HL-60 (cell line): ENCODE results near the gene GRIK2.

Experiments used
- DNase-seq, 2 experiments: peaks; one replicate each; pipeline ENCODE4 v3.0.0-alpha.2; 2010 to 2020; ENCODE audit warnings: low read depth in 1 of 2, low spot score in 1 of 2
- H3K27ac ChIP-seq: fragments of 250-450 bp; sonication (Bioruptor Pico); replicated peaks from 2 replicates; pipeline ENCODE4 v1.5.1; 2020; ENCODE audit warnings: mild to moderate bottlenecking, moderate library complexity
- H3K27me3 ChIP-seq: fragments of 250-450 bp; sonication (Bioruptor Pico); 2 replicates; pipeline ENCODE4 v1.5.1; 2021; ENCODE audit warnings: mild to moderate bottlenecking, moderate library complexity; ENCODE audit not compliant: insufficient read depth, poor library complexity, severe bottlenecking
- H3K4me3 ChIP-seq: replicated peaks from 2 replicates; pipeline ENCODE4 v1.5.1; 2011; ENCODE audit warnings: mild to moderate bottlenecking, control low read depth, low read length; ENCODE audit not compliant: insufficient read depth
- CTCF ChIP-seq: IDR thresholded peaks from one replicate; pipeline ENCODE4 v1.5.1; 2011; ENCODE audit warnings: low read length, control low read depth, inconsistent platforms; ENCODE audit not compliant: insufficient read depth
- GABPA ChIP-seq: IDR thresholded peaks from 2 replicates; pipeline ENCODE4 v1.6.1; 2012; ENCODE audit warnings: low read depth
- POLR2AphosphoS5 ChIP-seq: IDR thresholded peaks from 2 replicates; pipeline ENCODE4 v1.6.1; 2012; ENCODE audit warnings: low read depth
- REST ChIP-seq: IDR thresholded peaks from 2 replicates; pipeline ENCODE4 v1.6.1; 2012; ENCODE audit warnings: low read depth; ENCODE audit not compliant: insufficient replicate concordance
- SPI1 ChIP-seq: IDR thresholded peaks from 2 replicates; pipeline ENCODE4 v1.6.1; 2012; ENCODE audit warnings: low read depth, mild to moderate bottlenecking, borderline replicate concordance

The GRIK2 gene

GRCh38 chr6:101605426-101605825 lies 211.9 kb downstream of the GRIK2 start:
- H3K27ac ChIP-seq = no peak overlapping the region
- no peak for TF ChIP-seq POLR2AphosphoS5
- no peak for TF ChIP-seq REST
- no peak for TF ChIP-seq SPI1
- TF ChIP-seq GABPA = no peak
- no peak for TF ChIP-seq CTCF
- no peak overlapping the region for H3K4me3 ChIP-seq
- no peak for DNase-seq
- H3K27me3 ChIP-seq = no peaks in the 10 kb centered on the region

GRCh38 chr6:101605874-101606273 lies 212.4 kb downstream of the GRIK2 start:
- no peaks in the 10 kb centered on the region for H3K27me3 ChIP-seq
- DNase-seq = no peak
- H3K4me3 ChIP-seq = no peak overlapping the region
- no peak overlapping the region for H3K27ac ChIP-seq
- no peak for TF ChIP-seq POLR2AphosphoS5

GRCh38 chr6:101607111-101607690 lies 213.7 kb downstream of the GRIK2 start:
- no peak for TF ChIP-seq REST
- TF ChIP-seq SPI1 = no peak
- TF ChIP-seq POLR2AphosphoS5 = no peak
- TF ChIP-seq CTCF = no peak
- TF ChIP-seq GABPA = no peak
- Histone ChIP-seq H3K27ac (no peak overlapping the region), H3K4me3 (no peak overlapping the region), H3K27me3 (no peaks in the 10 kb centered on the region)
- DNase-seq = no peak

GRCh38 chr6:101608703-101609102 lies 215.2 kb downstream of the GRIK2 start:
- TF ChIP-seq CTCF = no peak
- no peak for TF ChIP-seq SPI1
- no peak for TF ChIP-seq REST
- TF ChIP-seq POLR2AphosphoS5 = no peak
- no peak for TF ChIP-seq GABPA
- Histone ChIP-seq H3K27ac (no peak overlapping the region), H3K4me3 (no peak overlapping the region), H3K27me3 (no peaks in the 10 kb centered on the region)
- no peak for DNase-seq
